Dermis microvascular lymphatic vessel endothelial cell (primary cell): Measurements from ENCODE around the gene SIDT1. TPM values are rescaled to one million over a fixed set of nuclear protein-coding genes. Genes with fewer than 3 reads are reported as not detected.

ENCODE experiments used
- DNase-seq, 2 donors: peaks; one replicate each; pipeline versions ENCODE4 v3.0.0 to v3.0.0-alpha.2; 2010; ENCODE audit warnings: low read depth in 2 of 2
- total RNA-seq: library from RNA; depleted of rRNA; stranded (reverse); fragments of >200 nt; gene quantifications from 2 replicates; pipeline ENCODE4 v1.2.1, GENCODE V29; 2014

The SIDT1 gene
- total RNA-seq, 1 donor from 2014 or later, result under 0.01 TPM

DNA sequence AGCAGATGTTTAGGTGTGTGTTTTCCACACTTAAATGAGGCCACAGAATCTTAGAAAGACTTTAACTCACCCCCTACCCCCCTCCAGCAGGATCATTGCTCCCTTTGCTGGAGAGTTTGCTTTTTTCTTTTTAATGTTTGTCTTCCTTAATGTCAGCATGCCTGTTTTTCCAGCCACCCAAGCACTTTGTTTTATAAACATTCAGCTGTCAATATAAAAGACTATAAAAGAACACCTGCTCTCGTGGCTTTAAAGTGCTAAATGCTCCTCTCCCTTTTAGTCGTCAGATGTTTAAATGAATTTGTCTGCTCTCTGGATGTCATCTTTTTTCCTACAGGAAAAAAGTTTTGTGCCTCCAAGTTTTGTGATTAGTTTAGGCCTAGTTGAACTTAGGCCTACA lies 61.7 kb downstream of the SIDT1 start:
- DNase-seq, result no peak

GRCh38 chr3:113597596-113598354 lies 65.4 kb downstream of the SIDT1 start:
- DNase-seq, result no peak

DNA sequence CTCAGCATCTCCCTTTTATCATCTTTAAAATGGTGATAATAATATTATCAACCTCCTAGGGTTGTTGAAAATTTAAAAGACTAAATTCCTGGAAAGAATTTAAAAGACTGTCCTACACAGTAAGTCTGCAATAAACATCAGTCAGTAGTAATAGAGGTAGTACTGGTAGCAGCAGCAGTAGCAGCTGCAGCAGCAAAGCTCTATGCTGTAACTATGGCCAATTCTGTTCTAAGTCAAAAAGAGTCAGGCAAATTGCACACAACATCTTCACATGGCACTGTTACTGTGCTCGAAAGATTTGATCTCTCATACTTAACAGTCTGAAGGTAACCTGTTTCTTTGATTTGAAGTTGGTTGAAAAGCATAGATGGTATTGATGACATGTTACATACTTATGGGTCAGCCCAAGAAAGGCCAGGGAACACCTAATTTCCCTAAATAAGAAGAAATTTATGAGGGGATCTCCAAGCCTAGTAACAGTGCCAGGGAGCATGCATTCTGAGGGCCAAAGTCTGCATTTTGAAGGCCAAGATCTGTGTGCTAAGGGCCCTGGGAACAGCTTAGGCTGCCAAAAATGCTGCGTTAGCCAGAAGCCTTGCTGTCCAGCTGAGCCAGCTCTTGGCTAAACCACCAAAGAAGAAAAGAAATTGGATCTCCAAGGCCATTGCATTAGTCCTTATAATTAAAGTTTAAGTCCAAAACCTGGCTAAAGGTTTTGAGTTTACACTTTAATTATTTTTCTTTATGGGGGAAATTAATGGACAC lies 68.2 kb downstream of the SIDT1 start:
- DNase-seq, result no peak

- no peak for DNase-seq
These were observed 68.9 kb downstream of the SIDT1 start for GRCh38 chr3:113601240-113601639.

- no peak for DNase-seq
These were observed 69.9 kb downstream of the SIDT1 start for GRCh38 chr3:113602256-113602655.

- no peak for DNase-seq
These were observed 70.5 kb downstream of the SIDT1 start for GRCh38 chr3:113602836-113603235.

DNA sequence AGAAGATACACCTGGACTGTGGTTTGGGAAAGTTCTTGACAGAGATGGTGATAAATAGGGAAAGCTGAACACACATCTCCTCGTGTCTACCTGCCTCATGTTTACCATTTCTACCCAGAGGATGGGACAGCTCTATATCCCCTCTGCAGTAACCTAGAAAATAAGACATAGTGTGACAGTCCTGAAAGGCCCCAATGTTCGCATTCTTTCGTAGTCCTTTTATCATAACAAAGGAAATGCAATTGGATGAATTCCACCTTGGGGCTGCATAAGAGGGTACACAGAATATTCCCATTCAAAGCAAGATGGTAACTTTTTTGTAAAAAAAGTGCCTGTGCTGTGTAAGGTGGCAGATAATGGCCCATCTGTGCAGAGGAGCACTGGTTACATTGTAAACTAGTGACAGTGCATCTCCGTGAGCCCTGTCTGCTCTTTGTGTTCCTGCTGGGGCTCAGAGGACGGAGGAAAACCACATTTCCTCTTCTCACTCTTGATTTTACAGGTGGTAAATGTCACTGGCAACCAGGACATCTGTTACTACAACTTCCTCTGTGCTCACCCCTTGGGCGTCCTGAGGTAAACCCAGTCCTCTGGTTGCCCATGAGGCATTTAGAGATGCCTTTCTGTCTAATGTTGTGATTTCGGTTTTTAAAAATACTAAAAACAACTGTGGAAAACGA lies 74.3 kb downstream of the SIDT1 start:
- DNase-seq, result peak in 1 of 2 donors; percentile 20

GRCh38 chr3:113607219-113607596 lies 74.9 kb downstream of the SIDT1 start:
- no peak for DNase-seq

GRCh38 chr3:113614402-113614801 lies 82.0 kb downstream of the SIDT1 start:
- DNase-seq, result peak; percentile 5 to 55

GRCh38 chr3:113615976-113616375 lies 83.6 kb downstream of the SIDT1 start:
- no peak for DNase-seq

- DNase-seq, result no peak
These were observed 85.4 kb downstream of the SIDT1 start for GRCh38 chr3:113617726-113618125.

DNA sequence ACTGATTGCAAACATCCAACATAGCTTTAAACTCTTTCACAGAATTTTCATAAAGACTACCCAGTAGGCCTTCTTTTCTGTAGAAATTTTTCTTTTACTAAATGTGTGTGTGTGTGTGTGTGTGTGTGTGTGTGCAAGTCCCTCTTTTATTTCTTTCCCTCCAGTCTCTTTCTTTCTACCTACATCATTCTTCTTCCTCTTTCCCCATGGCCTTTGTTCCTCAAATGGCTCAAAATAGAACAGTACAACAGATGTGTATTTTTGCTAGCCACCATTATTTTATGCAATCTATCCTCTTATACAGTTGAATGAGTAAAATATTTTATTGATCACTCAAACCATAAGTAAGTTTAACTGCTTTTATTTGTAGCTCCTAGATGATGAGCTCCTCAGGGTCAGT lies 87.7 kb downstream of the SIDT1 start:
- DNase-seq, result no peak

DNA sequence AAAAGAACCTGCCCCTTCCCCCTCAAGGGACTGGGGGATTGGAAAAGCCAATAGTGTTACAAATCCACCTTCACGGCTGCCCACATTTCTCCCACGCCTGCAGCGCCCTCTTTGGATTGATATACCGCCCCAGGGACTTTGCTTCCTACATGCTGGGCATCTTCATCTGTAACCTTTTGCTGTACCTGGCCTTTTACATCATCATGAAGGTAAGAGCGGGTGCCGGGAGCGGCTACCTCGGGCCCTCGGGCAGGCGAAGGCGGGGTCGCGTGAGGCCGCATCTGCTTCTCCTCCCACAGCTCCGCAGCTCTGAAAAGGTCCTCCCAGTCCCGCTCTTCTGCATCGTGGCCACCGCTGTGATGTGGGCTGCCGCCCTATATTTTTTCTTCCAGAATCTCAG lies 91.0 kb downstream of the SIDT1 start:
- peak in 1 of 2 donors; percentile 15 for DNase-seq

GRCh38 chr3:113623811-113624210 lies 91.5 kb downstream of the SIDT1 start:
- no peak for DNase-seq

GRCh38 chr3:113625834-113626233 lies 93.5 kb downstream of the SIDT1 start:
- DNase-seq, result no peak

DNA sequence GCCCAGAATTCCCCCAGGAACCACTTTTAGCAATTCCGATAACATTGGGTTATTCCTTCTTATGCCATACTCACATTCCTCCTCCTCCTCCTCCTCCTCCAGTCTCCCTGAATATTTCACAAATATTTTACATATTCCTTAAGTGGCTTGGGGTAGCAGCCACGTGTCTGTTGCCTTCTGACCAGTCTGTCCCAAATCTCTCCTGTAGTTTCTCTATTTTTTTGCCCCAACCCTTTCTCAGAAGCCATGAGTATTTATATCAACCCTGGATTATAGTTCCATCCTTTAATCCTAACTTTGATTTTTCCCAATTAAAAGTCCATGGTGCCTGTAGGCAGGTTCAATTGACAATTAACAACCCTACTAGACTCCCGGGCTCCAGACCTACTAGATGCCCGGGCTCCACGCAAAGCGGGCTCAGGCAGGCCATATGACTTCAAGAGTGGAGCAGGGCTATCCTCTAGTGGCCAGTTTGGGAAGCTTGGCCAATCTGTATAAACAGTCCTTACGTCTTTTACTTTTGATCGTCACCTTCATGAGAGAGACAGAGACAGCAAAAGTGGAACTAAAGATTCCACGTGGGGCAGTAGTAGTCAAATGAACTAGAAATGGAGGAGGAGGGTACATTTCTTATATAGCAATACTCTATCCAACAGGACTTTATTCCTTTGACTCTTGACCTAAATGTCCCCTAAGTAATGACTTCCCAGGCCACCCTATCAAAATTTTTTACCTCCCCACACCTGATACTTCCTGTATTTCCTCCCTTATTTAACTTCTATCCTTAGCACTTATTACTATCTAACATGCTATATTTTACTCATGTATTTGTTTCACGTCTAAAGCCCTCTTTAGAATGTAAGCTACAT lies 94.4 kb downstream of the SIDT1 start:
- peak; percentile 46 to 70 for DNase-seq

GRCh38 chr3:113628316-113628715 lies 96.0 kb downstream of the SIDT1 start:
- DNase-seq, result peak in 1 of 2 donors; percentile 71

GRCh38 chr3:113628788-113629187 lies 96.4 kb downstream of the SIDT1 start:
- no peak for DNase-seq

GRCh38 chr3:113629584-113630421 lies 97.4 kb downstream of the SIDT1 start:
- no peak for DNase-seq

DNA sequence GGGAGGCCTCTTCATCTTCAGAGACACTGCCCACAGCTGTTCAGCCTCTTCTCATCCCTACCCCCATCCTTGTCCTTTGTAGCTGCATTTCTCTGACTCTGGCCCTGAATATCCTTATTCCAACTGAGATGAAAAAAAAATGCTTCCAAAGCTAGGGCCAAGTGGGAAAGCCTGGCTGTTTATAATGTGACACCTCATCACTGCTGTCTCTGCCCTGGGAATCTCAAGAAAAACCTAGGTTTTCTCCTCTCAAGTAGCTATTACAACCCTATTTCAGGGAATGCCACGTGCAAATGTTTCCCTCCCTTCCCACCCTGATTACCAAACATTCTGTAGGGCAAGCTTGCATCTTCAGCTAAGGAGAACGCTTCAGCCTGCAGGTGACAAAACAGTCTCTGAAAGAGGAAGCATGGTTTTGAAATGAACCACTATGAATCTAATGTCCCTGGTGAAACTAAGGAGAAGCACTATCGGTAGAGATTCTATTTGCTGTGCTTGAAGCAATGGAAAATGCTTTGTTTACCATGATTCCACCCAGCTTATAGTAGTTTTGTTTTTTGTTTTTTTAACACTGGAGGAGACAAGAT lies 98.7 kb downstream of the SIDT1 start:
- no peak for DNase-seq
